ENCODE measurements around the gene MYLK4. TPM values are rescaled to one million over a fixed set of nuclear protein-coding genes. Genes with fewer than 3 reads are reported as not detected.

Gene MYLK4
- total RNA-seq, 1 donor from 2014 or later = 0.49 TPM

DNA sequence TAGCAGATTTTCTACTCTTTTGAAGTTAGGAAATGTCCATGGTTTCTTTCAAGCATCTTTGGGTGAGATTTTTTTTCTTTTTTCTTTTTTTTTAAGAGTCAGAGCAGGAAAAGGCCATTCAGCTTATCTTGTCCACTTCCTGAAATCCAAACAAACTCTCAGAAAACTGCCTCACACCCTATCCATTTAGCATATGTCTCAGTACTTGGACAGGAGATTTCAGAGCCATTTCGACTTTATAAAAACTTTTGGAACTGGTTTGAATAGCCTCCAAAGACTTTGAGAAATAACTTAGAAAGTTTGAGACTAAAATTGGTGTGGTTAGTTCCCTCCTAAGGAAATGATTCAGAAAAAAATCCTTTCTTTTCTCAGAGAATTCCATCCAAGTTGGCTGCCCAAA, 125.1 kb downstream of the MYLK4 start:
- H3K36me3 Mint-ChIP-seq (ENCODE audit: unreplicated experiment) = no peaks in the 10 kb centered on the region
- H3K9me3 Mint-ChIP-seq (ENCODE audit: unreplicated experiment) = no peaks in the 10 kb centered on the region
- H3K4me1 Mint-ChIP-seq (ENCODE audit: low read depth, unreplicated experiment) = peaks cover 2% of the 10 kb centered on the region
- H3K27me3 Mint-ChIP-seq (ENCODE audit: unreplicated experiment) = no peaks in the 10 kb centered on the region
- TF ChIP-seq, protein P1, sequence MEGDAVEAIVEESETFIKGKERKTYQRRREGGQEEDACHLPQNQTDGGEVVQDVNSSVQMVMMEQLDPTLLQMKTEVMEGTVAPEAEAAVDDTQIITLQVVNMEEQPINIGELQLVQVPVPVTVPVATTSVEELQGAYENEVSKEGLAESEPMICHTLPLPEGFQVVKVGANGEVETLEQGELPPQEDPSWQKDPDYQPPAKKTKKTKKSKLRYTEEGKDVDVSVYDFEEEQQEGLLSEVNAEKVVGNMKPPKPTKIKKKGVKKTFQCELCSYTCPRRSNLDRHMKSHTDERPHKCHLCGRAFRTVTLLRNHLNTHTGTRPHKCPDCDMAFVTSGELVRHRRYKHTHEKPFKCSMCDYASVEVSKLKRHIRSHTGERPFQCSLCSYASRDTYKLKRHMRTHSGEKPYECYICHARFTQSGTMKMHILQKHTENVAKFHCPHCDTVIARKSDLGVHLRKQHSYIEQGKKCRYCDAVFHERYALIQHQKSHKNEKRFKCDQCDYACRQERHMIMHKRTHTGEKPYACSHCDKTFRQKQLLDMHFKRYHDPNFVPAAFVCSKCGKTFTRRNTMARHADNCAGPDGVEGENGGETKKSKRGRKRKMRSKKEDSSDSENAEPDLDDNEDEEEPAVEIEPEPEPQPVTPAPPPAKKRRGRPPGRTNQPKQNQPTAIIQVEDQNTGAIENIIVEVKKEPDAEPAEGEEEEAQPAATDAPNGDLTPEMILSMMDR (IDR thresholded peaks at IDR 0.05; ENCODE audit: partially characterized antibody, unreplicated experiment) = no peak
- DNase-seq = no peak
- no peak overlapping the region for H3K4me3 Mint-ChIP-seq (ENCODE audit: unreplicated experiment)
- H3K27ac Mint-ChIP-seq (ENCODE audit: unreplicated experiment) = no peak overlapping the region

- Mint-ChIP-seq H3K4me3 (ENCODE audit: unreplicated experiment) (no peak overlapping the region), H3K4me1 (ENCODE audit: low read depth, unreplicated experiment) (peaks cover 2% of the 10 kb centered on the region), H3K27me3 (ENCODE audit: unreplicated experiment) (no peaks in the 10 kb centered on the region), H3K36me3 (ENCODE audit: unreplicated experiment) (no peaks in the 10 kb centered on the region), H3K27ac (ENCODE audit: unreplicated experiment) (no peak overlapping the region), H3K9me3 (ENCODE audit: unreplicated experiment) (no peaks in the 10 kb centered on the region)
- DNase-seq = no peak
- TF ChIP-seq, protein P1 (IDR thresholded peaks at IDR 0.05; ENCODE audit: partially characterized antibody, unreplicated experiment) = no peak
Measured at GRCh38 chr6:2624177-2624576, 126.5 kb downstream of the MYLK4 start.

DNA sequence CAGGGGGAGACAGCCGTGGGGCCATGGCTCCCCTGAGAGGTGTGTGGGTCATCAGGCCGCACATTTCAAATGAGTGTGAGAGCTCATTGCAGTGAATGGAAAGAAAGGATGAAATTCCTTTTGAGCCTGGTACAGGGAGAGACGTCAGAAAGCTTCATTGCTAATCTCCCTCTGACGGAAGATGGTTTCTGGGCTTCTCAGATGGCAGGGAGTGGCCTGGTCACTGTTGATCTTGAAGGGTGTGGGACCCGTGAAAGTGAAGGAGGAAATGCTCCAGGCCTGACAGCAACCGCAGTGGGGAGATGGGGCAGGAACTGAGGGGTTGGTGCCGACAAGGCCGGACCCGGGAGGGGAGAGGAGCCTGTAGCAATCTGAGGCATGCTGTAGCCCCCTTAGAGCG, 127.4 kb downstream of the MYLK4 start:
- no peaks in the 10 kb centered on the region for H3K36me3 Mint-ChIP-seq (ENCODE audit: unreplicated experiment)
- no peaks in the 10 kb centered on the region for H3K27me3 Mint-ChIP-seq (ENCODE audit: unreplicated experiment)
- no peak overlapping the region for H3K4me3 Mint-ChIP-seq (ENCODE audit: unreplicated experiment)
- TF ChIP-seq, protein P1 (IDR thresholded peaks at IDR 0.05; ENCODE audit: partially characterized antibody, unreplicated experiment) = no peak
- no peaks in the 10 kb centered on the region for H3K9me3 Mint-ChIP-seq (ENCODE audit: unreplicated experiment)
- H3K27ac Mint-ChIP-seq (ENCODE audit: unreplicated experiment) = no peak overlapping the region
- peaks cover 2% of the 10 kb centered on the region for H3K4me1 Mint-ChIP-seq (ENCODE audit: low read depth, unreplicated experiment)
- DNase-seq = no peak

DNA sequence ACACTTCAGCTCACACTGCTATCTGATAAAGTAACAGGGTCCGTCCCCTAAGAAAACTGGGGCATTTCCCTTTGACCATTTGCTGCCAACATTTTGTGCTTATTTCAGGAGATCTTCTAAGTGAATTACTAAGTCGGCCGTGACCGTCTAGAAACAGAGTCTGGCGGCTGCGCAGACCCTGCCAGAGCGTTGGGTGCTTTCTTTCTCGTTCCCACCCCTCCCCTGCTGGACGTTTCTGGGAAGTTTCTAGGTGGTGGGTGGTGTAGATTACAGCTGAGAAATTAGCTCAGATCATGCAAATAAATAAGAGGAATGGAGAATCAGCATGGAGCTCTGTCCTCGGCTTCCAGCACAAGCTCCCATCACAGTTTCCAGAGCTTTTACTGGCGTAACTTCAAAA, 128.1 kb downstream of the MYLK4 start:
- TF ChIP-seq, protein P1 (IDR thresholded peaks at IDR 0.05; ENCODE audit: partially characterized antibody, unreplicated experiment) = no peak
- Mint-ChIP-seq H3K9me3 (ENCODE audit: unreplicated experiment) (no peaks in the 10 kb centered on the region), H3K4me1 (ENCODE audit: low read depth, unreplicated experiment) (peaks cover 2% of the 10 kb centered on the region), H3K27ac (ENCODE audit: unreplicated experiment) (no peak overlapping the region), H3K4me3 (ENCODE audit: unreplicated experiment) (no peak overlapping the region), H3K36me3 (ENCODE audit: unreplicated experiment) (no peaks in the 10 kb centered on the region), H3K27me3 (ENCODE audit: unreplicated experiment) (no peaks in the 10 kb centered on the region)
- DNase-seq = no peak

DNA sequence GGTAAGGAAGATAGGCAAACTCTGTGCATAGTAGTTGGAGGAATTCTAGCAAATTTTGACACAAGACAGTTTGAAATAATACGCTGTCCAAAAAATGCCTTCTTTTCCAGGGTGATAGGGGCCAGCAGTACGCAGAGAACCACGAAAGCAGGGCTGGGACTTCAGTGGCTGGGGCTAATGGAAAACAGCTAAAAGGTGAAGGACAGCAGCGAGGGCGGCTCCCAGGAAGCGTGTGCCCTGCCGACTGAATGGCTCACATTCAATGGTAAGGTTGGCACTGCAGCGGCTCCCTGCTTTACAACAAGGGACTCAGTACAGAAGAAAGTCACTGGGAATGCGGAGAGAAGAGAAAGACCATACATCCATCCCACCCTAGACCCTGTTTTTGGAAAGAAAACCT, 131.1 kb downstream of the MYLK4 start:
- TF ChIP-seq, protein P1 (IDR thresholded peaks at IDR 0.05; ENCODE audit: partially characterized antibody, unreplicated experiment) = no peak
- no peaks in the 10 kb centered on the region for H3K9me3 Mint-ChIP-seq (ENCODE audit: unreplicated experiment)
- no peak overlapping the region for H3K27ac Mint-ChIP-seq (ENCODE audit: unreplicated experiment)
- DNase-seq = no peak
- H3K27me3 Mint-ChIP-seq (ENCODE audit: unreplicated experiment) = no peaks in the 10 kb centered on the region
- no peak overlapping the region for H3K4me3 Mint-ChIP-seq (ENCODE audit: unreplicated experiment)
- peaks cover 2% of the 10 kb centered on the region for H3K4me1 Mint-ChIP-seq (ENCODE audit: low read depth, unreplicated experiment)
- no peaks in the 10 kb centered on the region for H3K36me3 Mint-ChIP-seq (ENCODE audit: unreplicated experiment)
